ENCODE measurements around the gene PPEF2.

Gene PPEF2

GRCh38 chr4:75831856-75832405, 70.3 kb downstream of the PPEF2 start:
- TF ChIP-seq CREB1 (IDR thresholded peaks at IDR 0.05; ENCODE audit: low read depth) (no peak), NFIC (IDR thresholded peaks at IDR 0.05) (no peak), YY1 (IDR thresholded peaks at IDR 0.05; ENCODE audit: low read depth) (no peak)

- TF ChIP-seq TCF12 (IDR thresholded peaks at IDR 0.05; ENCODE audit: low read depth) (no peak), CEBPB (IDR thresholded peaks at IDR 0.05) (no peak), NFIC (IDR thresholded peaks at IDR 0.05) (no peak), RAD21 (IDR thresholded peaks at IDR 0.05; ENCODE audit: low read depth) (no peak), YY1 (IDR thresholded peaks at IDR 0.05; ENCODE audit: low read depth) (no peak), REST (IDR thresholded peaks at IDR 0.05; ENCODE audit: low read depth) (no peak), TEAD4 (IDR thresholded peaks at IDR 0.05) (no peak), CREB1 (IDR thresholded peaks at IDR 0.05; ENCODE audit: low read depth) (no peak), MAX (IDR thresholded peaks at IDR 0.05) (no peak), USF1 (IDR thresholded peaks at IDR 0.05) (no peak), EP300 (IDR thresholded peaks at IDR 0.05; ENCODE audit: borderline replicate concordance) (no peak)
Observed at GRCh38 chr4:75830906-75831305, 71.3 kb downstream of the PPEF2 start.

GRCh38 chr4:75823812-75824211, 78.4 kb downstream of the PPEF2 start:
- TF ChIP-seq CEBPB (IDR thresholded peaks at IDR 0.05) (no peak), YY1 (IDR thresholded peaks at IDR 0.05; ENCODE audit: low read depth) (no peak), EGR1 (IDR thresholded peaks at IDR 0.05) (no peak), FOXM1 (IDR thresholded peaks at IDR 0.05; ENCODE audit: borderline replicate concordance, low read depth) (no peak), REST (IDR thresholded peaks at IDR 0.05; ENCODE audit: low read depth) (no peak), CREB1 (IDR thresholded peaks at IDR 0.05; ENCODE audit: low read depth) (no peak), RAD21 (IDR thresholded peaks at IDR 0.05; ENCODE audit: low read depth) (no peak), TEAD4 (IDR thresholded peaks at IDR 0.05) (no peak), NFIC (IDR thresholded peaks at IDR 0.05) (no peak), MAX (IDR thresholded peaks at IDR 0.05) (no peak), TAF1 (IDR thresholded peaks at IDR 0.05; ENCODE audit: low read depth) (no peak), TCF12 (IDR thresholded peaks at IDR 0.05; ENCODE audit: low read depth) (no peak)

GRCh38 chr4:75822416-75822815, 79.8 kb downstream of the PPEF2 start:
- TF ChIP-seq EP300 (IDR thresholded peaks at IDR 0.05; ENCODE audit: borderline replicate concordance) (no peak), CREB1 (IDR thresholded peaks at IDR 0.05; ENCODE audit: low read depth) (no peak), YY1 (IDR thresholded peaks at IDR 0.05; ENCODE audit: low read depth) (no peak), NFIC (IDR thresholded peaks at IDR 0.05) (no peak), CEBPB (IDR thresholded peaks at IDR 0.05) (no peak), MAX (IDR thresholded peaks at IDR 0.05) (no peak), REST (IDR thresholded peaks at IDR 0.05; ENCODE audit: low read depth) (no peak), USF1 (IDR thresholded peaks at IDR 0.05) (no peak), FOXM1 (IDR thresholded peaks at IDR 0.05; ENCODE audit: borderline replicate concordance, low read depth) (no peak), TCF12 (IDR thresholded peaks at IDR 0.05; ENCODE audit: low read depth) (no peak), TEAD4 (IDR thresholded peaks at IDR 0.05) (no peak)

GRCh38 chr4:75821966-75822365, 80.3 kb downstream of the PPEF2 start:
- TF ChIP-seq RAD21 (IDR thresholded peaks at IDR 0.05; ENCODE audit: low read depth) (no peak), EP300 (IDR thresholded peaks at IDR 0.05; ENCODE audit: borderline replicate concordance) (no peak), TEAD4 (IDR thresholded peaks at IDR 0.05) (no peak), TCF12 (IDR thresholded peaks at IDR 0.05; ENCODE audit: low read depth) (no peak), REST (IDR thresholded peaks at IDR 0.05; ENCODE audit: low read depth) (no peak), EGR1 (IDR thresholded peaks at IDR 0.05) (no peak), YY1 (IDR thresholded peaks at IDR 0.05; ENCODE audit: low read depth) (no peak), TAF1 (IDR thresholded peaks at IDR 0.05; ENCODE audit: low read depth) (no peak), CEBPB (IDR thresholded peaks at IDR 0.05) (no peak), CREB1 (IDR thresholded peaks at IDR 0.05; ENCODE audit: low read depth) (no peak)
